ENCODE data around the gene SETD3. TPM values are rescaled to one million over a fixed set of nuclear protein-coding genes. Genes with fewer than 3 reads are reported as not detected.

SETD3 gene
- total RNA-seq, 1 experiment from 2014 or later: 46.9 TPM

DNA sequence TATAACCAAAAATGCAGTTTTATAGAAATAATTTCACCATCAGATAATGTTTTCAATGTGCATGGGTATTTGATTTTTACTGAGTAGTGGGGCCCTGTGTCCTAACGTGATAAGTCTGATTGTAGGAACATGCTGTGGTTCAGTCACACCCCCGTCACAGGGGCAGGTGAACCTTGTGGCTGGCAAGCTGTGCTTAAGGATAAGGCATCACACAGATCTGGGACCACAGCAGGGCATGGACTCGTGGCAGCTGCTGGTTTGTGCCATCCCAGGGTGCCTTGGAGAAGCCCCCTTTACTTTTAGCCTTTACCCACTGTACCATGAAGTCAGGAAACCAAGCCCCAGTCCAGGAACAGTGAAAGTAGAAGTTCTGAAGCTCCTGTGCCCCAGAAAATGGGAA lies 17.2 kb upstream of the SETD3 start:
- DNase-seq (ENCODE audit: low read depth): no peak

DNA sequence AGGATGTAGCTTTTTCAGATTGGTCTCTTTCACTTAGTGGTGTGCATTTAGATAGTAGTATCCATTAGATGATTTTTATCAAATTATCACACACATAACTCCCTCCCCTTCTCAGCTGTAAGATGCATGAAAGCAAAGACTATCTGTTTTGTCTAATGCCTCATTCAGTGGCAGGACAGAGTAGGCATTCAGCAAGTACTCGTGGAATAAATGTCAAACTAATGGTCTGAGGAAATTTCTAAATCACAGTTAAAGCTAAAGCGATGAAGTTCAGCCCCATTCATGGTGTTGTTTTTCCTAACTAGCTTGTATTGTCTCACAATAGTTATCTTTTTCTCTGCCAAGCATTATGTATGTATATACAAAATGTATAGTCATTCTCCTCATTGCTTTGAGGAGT lies 16.7 kb upstream of the SETD3 start:
- no peak for DNase-seq (ENCODE audit: low read depth)

DNA sequence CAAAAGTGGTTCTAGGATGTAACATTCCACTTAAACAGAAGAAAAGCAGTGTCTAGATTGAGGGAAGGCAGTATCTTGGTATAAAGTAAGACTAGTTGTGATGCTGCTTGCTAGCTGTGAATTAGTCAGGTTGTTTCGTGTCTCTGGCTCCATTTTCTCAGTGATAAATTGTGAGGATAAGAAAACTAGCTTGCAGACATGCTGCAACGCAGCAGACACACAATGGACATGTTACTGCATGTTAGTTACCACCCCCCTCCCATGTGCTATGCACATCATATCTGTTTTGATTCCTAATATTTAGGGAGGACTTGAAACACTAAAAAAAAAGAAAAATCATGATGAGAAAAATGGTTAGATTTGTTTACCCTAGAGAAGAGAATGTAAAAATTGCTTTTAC lies 3.4 kb upstream of the SETD3 start:
- DNase-seq (ENCODE audit: low read depth): no peak

DNA sequence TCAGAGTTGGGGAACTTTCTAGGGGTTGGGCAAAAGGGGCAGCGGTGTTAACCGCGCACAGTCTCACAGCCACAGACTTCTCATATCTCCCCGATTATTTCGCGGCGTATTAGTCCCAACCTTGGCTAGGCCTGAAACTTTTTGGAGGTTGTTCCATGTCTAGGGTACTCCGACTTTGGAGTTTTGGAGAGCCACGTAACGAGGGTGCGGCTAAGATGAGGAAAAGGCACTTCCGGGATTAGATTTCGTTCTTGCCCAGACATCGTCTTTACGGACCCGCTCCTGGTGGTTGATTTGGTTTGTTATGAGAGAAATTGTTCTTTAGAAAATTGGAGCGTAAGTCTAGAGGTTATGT lies 1.1 kb upstream of the SETD3 start:
- DNase-seq (ENCODE audit: low read depth): peak; percentile 29

DNA sequence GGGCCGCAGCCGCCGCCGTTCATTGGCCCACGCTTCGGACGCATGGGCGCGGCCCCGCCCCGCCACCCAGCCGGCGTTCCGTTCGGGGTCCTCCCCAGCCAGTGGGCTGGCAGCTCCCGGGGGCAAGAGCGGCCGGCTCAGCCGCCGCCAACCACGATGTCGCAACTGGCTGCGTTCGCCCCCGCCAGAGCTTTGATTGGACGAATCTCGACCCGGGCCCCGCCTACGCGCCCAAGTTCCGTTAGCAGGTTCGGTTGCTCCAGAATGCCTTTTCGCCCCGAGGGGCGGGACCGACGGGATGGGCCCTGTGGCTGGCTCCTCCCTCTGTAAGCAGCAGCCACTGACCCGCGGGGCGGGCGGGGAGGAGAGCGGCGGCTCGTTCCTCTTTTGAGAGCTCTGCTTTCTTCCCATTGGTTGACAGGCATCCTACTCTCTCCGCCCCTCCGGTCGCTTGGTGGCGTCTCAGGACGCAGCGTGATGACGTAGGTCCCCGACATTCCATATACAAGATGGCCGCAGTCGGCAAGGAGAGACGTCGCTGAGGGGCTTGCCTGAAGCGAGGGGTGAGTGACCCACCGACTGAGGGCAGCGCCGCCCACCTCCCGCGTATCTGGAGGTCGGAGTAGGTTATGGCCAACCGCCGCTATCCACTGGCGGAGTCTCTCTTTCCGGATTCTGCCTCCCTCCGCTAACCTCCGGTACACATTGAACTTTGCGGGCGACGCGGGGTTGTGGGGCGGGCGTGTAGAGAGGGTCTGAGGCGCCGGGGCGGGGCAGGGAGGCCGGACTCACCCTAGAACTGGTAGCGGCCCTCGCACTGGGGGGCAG lies 472 bp upstream of the SETD3 start, which contains the start of gene CCNK:
TSS of gene CCNK (plus strand) at position 493 of the 828 bp plus-strand sequence. CDS start 11,269 bp downstream, outside the sequence.
- peak; percentile 99 for DNase-seq (ENCODE audit: low read depth)

DNA sequence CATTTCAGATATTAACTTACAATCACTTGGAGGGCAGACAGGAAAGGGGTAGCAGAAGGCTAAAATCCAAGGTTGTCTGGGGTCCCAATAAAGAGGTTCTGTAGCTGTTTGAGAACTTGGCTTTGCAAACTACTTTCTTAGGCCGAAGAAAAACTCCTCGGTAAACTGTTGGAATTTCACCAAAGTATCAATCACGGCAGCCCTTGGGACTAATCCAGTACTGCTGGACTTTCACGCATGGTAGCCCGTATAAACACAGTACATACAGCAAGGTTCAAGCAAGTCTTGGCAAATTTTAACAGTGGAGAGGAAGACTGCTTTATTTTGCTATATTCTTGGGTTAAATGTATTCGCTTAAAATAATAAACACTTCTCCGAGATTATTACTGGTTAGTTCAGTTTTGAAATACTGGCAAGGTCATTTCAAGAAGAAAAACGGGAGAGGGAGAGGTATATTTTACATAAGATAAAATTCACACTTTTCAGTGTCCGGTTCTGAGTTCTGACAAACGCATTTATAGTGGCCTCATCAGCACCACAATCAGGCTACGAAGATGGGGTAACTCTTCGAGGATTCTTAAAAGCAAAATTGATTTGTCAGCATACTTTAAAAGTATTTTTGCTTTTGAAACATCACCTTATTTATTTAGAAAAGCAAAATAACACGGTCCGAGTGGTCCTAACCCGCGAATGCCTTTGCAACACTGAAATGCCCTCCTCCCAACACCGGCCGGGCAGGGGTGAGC lies 1.3 kb downstream of the SETD3 start:
- no peak for DNase-seq (ENCODE audit: low read depth)

DNA sequence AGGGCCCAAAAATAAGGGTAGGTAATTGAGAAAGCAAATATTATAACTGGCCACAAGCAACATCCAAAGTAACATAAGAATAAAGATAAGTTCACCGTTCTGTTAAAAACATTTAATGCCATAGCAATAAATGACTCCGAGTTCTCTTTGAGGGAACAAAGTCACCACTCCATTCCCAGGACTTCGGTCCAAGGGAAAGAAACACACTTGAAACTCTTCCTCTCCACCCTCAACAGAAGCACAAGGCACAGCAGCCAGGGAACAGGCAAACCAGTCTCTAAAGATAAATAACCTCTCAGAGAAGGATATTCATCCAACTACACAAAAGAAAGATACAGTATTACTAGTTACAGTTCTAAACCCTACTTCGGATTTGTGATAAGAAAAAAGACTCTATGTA lies 2.5 kb downstream of the SETD3 start:
- DNase-seq (ENCODE audit: low read depth): no peak

DNA sequence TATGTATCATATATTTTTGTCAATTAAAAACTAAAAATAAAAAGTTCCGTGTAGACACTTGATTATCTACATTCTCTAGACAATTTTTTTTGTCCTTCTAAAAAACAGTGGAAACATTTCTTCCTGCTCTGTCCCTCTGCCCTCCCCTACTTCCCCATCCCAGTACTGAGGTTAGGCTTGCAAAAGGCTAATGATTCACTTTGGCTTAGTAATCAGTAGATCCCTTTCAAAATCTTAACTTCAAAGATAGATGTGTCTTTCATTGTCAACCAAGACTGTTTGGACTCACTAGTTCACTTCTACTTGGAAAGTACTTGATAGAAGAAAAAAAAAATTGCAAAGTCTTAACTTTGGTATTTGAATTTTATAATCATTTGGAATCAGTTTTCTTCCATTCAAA lies 3.8 kb downstream of the SETD3 start:
- DNase-seq (ENCODE audit: low read depth): peak; percentile 18

DNA sequence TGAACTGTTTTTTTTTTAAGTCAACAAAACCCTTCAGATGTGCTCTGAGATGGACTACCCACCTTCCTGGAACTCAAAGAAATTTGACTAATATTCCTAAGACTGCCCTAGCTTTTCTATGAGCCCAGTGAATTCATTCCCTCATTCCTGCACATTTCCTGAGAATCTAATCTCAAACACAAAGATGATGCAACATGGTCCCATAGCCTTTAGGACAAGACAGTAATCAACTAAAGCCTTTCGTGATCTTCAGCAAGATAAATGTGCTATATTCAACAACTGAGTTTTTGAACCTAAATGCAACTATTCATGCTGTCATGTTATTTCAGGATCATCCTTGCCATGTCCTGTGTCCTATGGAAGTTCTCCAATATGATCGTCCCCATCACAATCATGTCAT lies 5.0 kb downstream of the SETD3 start:
- no peak for DNase-seq (ENCODE audit: low read depth)

DNA sequence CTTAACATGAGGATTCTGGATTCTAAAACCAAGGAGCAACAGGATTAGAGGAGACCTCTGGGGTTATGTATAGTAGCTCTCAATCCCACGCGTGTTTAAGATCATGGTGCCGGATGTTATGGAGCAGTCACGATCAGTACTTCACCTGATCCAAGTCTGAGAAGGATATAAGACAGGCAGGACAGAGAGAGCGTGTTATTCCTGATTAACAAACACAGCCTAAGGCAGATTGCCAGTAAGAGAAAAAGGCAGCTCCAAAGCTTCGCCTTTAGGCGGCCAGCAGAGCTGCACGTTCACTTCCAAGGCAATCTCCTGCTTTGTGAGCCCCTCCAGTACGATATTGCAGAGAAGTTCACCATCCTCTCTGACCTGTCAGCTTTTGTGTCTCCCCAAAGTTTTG lies 5.5 kb downstream of the SETD3 start:
- peak; percentile 24 for DNase-seq (ENCODE audit: low read depth)

DNA sequence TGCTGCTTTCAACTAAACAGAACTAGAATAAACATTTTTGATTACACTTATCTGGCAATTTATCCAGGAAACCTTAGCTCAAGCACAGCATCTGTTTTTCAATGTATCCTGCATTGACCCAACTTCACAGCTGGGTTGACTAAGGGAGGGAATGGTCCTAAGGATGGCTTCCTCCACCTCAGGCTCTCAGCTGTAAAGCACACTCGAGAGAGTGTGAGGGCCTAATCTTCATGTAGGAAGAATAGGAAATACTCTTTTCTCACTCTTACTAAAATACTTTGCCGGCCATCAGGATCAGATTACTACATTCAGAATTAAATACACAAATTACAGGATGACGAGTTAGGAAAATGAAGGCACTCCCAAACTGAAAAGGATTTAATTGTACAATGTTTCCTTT lies 7.2 kb downstream of the SETD3 start:
- no peak for DNase-seq (ENCODE audit: low read depth)

DNA sequence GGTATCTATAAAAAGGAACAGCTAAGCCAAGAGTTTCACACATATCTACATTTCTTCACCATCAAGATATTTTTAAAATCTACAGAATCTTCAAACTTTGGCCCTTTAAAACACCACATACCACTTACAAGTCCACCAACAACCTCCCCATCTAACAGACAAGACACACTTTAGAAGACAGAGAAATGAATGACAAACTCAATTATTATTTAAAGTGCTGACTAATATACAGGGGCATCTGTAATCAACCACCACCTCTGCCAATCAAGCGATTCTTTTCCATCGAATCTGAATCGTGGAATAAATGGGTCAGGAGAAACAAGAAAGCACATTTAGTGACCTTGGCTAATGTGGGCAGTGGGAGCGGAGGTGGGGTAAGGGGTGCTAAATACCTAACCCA lies 7.7 kb downstream of the SETD3 start:
- no peak for DNase-seq (ENCODE audit: low read depth)

DNA sequence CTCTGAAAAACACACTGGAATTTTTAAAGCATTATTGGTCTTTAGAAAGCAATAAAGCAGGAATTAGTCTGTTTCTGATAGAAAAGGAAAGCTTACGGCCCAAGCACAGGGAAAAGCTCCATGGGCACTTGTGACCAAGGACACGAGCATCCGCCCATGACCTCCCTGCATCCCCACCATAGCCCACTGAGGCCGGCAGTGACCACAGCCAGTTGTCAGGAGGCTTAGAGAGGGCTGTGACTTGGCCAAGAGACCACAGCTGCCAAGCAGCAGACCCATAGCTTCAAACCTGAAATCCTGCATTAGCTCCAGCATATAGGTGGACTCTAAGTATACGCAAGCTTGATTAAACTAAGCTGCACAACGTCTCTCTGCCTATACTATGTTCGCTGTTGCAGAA lies 8.9 kb downstream of the SETD3 start:
- no peak for DNase-seq (ENCODE audit: low read depth)

DNA sequence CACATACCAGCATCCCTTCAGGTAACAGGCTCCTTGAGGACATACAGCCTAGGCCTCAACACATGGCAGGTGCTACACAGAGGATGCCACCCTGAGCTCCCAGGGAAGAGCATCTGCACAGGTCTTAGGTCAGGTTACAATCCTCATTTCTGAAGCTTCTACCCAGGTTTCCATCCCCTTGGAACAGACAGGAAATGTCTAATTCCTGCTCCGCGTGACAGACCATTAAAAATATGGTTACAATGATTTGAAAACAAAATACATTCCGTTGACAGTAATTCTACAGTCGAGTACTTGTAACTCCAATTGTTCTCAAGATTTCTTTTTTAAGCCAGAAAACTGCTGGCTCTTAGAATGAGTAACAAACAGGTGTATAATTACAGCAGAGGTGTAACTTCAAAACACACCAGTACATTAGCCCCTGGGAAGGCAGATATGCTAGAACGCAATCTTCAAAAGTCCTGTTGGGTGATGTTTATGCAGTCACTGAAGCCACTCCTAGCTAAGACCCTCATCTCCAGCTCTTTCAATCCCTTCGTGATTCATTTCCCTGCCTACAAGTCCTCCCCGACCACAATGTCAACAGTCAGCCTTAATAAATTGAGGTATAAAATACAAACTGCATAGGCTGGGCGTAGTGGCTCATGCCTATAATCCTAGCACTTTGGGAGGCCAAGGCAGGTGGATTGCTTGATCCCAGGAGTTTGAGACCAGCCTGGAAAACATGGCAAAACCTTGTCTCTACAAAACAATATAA lies 11.6 kb downstream of the SETD3 start:
- DNase-seq (ENCODE audit: low read depth): no peak

DNA sequence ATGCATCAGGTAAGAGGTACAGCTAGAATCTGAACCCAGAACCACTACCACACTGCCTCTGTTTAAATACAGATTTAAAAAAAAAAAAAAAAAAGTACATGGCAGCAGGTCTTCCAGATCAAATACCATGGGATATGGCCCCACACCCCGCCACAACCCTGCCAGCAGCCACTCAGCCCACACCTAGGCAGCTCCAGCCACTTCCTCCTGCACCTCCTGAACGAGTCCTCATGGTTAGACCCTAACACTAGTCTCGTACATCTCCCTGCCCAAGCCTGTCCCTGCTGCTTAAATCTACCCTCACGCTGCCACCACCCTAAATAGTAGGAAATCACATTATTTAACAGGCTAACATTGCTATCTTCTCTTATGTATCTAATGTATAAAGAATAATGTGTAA lies 12.6 kb downstream of the SETD3 start:
- no peak for DNase-seq (ENCODE audit: low read depth)

DNA sequence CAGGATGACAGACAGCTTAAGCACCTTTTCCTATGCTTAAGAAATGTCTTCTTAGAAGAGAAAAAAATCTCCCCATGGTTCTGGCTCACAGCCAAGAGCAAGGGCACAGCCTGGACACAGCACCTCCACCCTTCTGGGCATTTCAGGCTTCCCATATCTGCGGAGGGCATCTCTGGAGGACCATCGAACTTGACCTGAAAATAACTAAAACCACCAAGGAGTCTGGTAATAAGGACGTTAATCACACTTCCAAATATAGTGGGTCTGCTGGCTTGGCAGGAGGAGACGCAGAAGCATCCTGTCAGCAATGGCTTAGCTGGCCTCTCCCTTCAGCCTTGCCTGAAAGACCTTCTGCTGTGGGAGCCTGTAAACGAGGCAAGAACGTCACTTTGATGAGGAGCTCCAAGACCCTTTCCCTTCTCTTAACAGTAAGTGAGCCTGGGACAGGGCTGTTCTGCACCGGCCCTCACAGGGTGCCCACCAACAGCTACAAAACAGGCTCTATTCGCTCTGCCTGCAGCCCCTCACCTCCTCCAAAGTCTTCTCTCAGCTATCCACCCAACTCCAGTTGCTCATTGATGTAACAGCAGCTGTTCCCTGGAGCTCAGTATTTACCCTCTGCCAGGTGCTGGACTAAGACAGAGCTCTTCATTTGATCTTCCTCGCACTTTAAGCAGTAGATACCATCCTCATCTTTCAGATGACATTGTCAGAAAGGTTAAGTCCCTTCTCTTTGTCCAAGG lies 13.2 kb downstream of the SETD3 start:
- no peak for DNase-seq (ENCODE audit: low read depth)

DNA sequence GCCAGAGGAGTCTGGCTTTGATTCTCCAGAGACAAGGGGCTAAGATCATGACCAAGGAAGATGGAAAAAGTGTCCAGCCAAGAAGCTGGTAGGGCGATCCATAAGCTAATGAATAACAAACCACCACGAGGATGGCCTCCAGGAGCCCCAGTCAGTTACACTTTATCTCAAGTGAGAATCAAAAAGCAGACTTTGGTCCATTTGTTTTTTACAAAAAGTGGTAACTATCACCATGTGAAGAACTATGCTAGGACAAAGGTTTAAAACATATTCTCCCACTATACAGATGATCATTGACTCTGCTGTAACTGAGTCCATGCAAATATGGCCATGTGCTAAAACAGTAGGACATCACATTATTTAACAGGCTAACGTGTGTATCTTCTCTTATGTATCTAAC lies 13.9 kb downstream of the SETD3 start:
- no peak for DNase-seq (ENCODE audit: low read depth)

DNA sequence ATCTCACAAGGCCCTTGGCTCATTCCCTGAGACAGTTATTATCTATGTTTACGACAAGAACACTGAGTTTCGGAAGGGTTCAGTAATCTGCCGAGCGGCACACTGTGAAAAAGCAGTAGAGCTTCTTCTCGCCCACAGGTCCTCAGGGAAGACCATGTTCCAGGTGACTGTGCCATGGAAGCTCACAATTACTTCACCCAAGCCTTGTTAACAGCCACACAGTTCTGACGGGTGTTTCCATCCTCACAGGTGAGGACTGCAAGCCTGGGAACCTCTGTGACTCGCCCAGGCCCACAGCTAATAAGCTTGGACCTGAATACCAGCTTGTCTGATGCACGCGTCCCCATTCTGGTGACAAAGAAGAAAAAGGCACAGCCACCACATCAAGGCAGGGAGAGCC lies 15.4 kb downstream of the SETD3 start:
- no peak for DNase-seq (ENCODE audit: low read depth)

DNA sequence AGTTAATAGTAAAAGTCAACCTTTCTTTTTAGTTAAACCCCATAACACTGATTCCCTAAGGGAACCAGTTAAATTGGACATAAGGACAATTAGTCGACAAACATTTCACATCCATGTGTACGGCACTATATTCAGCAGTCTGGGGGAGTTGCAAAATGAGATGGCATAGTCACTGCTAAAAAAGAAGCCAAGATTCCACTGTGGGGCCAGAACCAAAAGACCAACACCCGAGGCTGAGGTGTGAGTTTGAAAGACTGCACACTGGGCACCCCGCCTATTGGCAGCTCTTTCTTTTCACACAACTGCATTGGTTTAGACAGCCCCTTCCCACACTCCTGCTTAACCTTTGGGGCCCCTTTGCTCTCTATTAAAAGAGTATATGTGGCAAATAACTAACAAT lies 16.7 kb downstream of the SETD3 start:
- no peak for DNase-seq (ENCODE audit: low read depth)

DNA sequence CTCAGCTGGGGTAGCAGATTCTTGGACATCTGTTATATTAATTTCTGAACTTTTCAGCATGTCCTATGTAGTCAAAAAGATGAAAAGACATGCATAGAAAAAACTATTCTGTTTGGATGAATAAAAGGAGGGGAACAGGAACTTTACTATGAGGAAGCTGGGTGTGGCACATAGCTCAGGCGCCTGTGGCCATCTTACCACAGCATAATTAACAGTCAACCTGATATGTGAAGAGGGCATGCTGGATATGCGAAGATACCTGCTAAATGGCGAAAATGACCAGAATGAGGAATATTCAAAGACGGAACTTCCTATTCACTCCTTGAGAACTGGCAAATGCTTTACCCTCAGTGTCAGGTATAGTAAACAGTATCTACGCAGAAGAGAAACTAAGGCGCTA lies 18.4 kb downstream of the SETD3 start:
- DNase-seq (ENCODE audit: low read depth): no peak

DNA sequence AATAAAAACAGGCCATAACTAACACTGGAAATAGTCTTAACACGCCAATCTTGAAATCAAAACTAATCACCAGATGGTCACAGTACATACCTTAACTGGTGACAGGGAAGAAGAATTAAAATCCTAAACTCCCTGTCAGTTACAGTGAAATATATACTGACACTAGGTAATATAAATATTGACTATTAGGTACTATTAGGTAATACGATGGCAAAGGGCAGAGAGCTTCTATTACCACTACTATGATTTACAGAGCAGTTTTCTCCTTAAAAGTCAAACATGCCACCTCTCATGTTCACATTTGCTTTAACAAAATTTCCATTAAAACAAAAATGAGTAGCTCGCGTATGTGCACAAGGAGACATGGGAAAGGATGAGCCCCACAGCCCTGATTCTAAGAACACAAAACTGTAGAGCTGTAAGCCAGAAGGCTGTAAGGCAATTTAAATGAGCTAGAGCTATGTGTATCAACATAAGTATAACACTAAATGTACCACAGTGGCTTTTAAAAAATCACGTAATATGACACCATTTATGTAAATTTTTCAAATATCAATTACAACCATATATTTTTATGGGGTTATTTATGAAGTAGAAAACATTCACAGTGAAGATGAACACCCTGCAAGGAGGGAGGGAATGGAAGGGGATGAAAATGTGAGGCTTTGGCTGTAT lies 19.1 kb downstream of the SETD3 start:
- no peak for DNase-seq (ENCODE audit: low read depth)
